PC-9 (cell line): ENCODE results near the gene ZFHX3. TPM values are rescaled to one million over a fixed set of nuclear protein-coding genes. Genes with fewer than 3 reads are reported as not detected.
"Not testable (repeated sequence)": the region's sequence is repeated elsewhere in the genome, so short reads cannot be mapped to it uniquely, and the experiment has no call there.

ENCODE experiments used
- BruUV-seq: library from RNA; stranded (reverse); fragments of 400-500 nt; replicated peaks from 2 replicates; lab custom pipeline; 2021; lab: Mats Ljungman, UMichigan
- CTCF ChIA-PET: fragments of 300-600 bp; sonication (Branson Sonifier 250); formaldehyde crosslinking; loops from one replicate; lab custom pipeline; 2022; ENCODE audit warnings: antibody characterized with exemption; lab: Charles Lee
- POLR2A ChIA-PET: fragments of 300-600 bp; sonication (Branson Sonifier 250); formaldehyde crosslinking; loops from one replicate; lab custom pipeline; 2022; ENCODE audit warnings: antibody characterized with exemption; ENCODE audit not compliant: unreplicated experiment; lab: Charles Lee
- DNase-seq, 2 experiments: peaks; one replicate each; pipeline versions ENCODE4 v3.0.0 to v3.0.0-alpha.2; 2015 to 2022; ENCODE audit warnings: mixed read lengths in 1 of 2
- H2AFZ ChIP-seq: fragments of 200-600 bp; sonication (generic); 2 replicates; pipeline ENCODE4 v1.8.1; 2017; ENCODE audit warnings: antibody characterized with exemption
- H3F3A ChIP-seq: fragments of 200-600 bp; sonication (generic); 2 replicates; pipeline ENCODE4 v1.8.1; 2017; ENCODE audit warnings: antibody characterized with exemption, mild to moderate bottlenecking, low read depth; ENCODE audit not compliant: insufficient read depth
- H3K27ac ChIP-seq: fragments of 200-600 bp; sonication (generic); 2 replicates; pipeline ENCODE4 v1.6.1; 2016; ENCODE audit warnings: mixed run types
- H3K27me3 ChIP-seq: fragments of 200-600 bp; sonication (generic); 2 replicates; pipeline ENCODE4 v1.6.1; 2016; ENCODE audit warnings: low read depth, mixed run types; ENCODE audit not compliant: insufficient read depth
- H3K36me3 ChIP-seq: fragments of 200-600 bp; sonication (generic); 2 replicates; pipeline ENCODE4 v1.6.1; 2016; ENCODE audit warnings: low read depth, mixed run types
- H3K4me1 ChIP-seq: fragments of 200-600 bp; sonication (generic); replicated peaks from 2 replicates; pipeline ENCODE4 v1.6.1; 2016; ENCODE audit warnings: mixed run types; ENCODE audit not compliant: insufficient read depth
- H3K4me2 ChIP-seq: fragments of 200-600 bp; sonication (generic); 2 replicates; pipeline ENCODE4 v1.6.1; 2017; ENCODE audit warnings: mixed run types
- H3K4me3 ChIP-seq: fragments of 200-600 bp; sonication (generic); 2 replicates; pipeline ENCODE4 v1.6.1; 2016; ENCODE audit warnings: mixed run types
- H3K79me2 ChIP-seq: fragments of 200-600 bp; sonication (generic); 2 replicates; pipeline ENCODE4 v1.6.1; 2017; ENCODE audit warnings: low read depth, mixed run types
- H3K9me2 ChIP-seq: fragments of 200-600 bp; sonication (generic); 2 replicates; pipeline ENCODE4 v1.8.1; 2017; ENCODE audit warnings: mild to moderate bottlenecking; ENCODE audit not compliant: insufficient read depth
- H3K9me3 ChIP-seq: fragments of 200-600 bp; sonication (generic); 2 replicates; pipeline ENCODE4 v1.8.1; 2016; ENCODE audit warnings: low read depth; ENCODE audit not compliant: insufficient read depth
- H4K20me1 ChIP-seq: fragments of 200-600 bp; sonication (generic); 2 replicates; pipeline ENCODE4 v1.8.1; 2017; ENCODE audit not compliant: insufficient read depth
- EZH2 ChIP-seq: fragments of 200-600 bp; sonication (generic); IDR thresholded peaks from 2 replicates; pipeline ENCODE4 v1.8.0; 2017; ENCODE audit warnings: antibody characterized with exemption, low read depth
- intact Hi-C: fragments of 100-400 bp; cut with micrococcal nuclease; formaldehyde crosslinking; loops from one replicate; pipeline ENCODE4 v1.10.0; 2022; ENCODE audit not compliant: unreplicated experiment
- total RNA-seq: library from RNA; stranded (reverse); gene quantifications from 2 replicates; pipeline ENCODE4 v1.2.3, GENCODE V29; 2021
- TF ChIP-seq, protein P1 (sequence below): fragments of 200-600 bp; sonication (generic); conservative IDR thresholded peaks from 2 replicates; pipeline ENCODE4 v1.6.1; 2017; ENCODE audit warnings: mixed run types, antibody characterized with exemption, mild to moderate bottlenecking, moderate library complexity

The ZFHX3 gene
- total RNA-seq, 1 experiment from 2014 or later = 23.1 TPM

GRCh38 chr16:72989579-72990551 lies 58.1 kb downstream of the ZFHX3 start:
- H3K79me2 ChIP-seq = peaks cover 90% of the 10 kb centered on the region
- peak overlapping the region; percentile 83 for H3K4me2 ChIP-seq
- H3K4me1 ChIP-seq = peaks cover 78% of the 10 kb centered on the region
- H4K20me1 ChIP-seq = no peaks in the 10 kb centered on the region
- H3K4me3 ChIP-seq = peak overlapping the region; percentile 46
- no peaks in the 10 kb centered on the region for H3K27me3 ChIP-seq
- TF ChIP-seq, protein P1, sequence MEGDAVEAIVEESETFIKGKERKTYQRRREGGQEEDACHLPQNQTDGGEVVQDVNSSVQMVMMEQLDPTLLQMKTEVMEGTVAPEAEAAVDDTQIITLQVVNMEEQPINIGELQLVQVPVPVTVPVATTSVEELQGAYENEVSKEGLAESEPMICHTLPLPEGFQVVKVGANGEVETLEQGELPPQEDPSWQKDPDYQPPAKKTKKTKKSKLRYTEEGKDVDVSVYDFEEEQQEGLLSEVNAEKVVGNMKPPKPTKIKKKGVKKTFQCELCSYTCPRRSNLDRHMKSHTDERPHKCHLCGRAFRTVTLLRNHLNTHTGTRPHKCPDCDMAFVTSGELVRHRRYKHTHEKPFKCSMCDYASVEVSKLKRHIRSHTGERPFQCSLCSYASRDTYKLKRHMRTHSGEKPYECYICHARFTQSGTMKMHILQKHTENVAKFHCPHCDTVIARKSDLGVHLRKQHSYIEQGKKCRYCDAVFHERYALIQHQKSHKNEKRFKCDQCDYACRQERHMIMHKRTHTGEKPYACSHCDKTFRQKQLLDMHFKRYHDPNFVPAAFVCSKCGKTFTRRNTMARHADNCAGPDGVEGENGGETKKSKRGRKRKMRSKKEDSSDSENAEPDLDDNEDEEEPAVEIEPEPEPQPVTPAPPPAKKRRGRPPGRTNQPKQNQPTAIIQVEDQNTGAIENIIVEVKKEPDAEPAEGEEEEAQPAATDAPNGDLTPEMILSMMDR = no peak
- no peak for TF ChIP-seq EZH2
- BruUV-seq = TSS peak; percentile 70
- POLR2A ChIA-PET = interaction anchor here (0.5 to 1.0 kb wide), 10 partner anchors 22 to 174 kb away, joined by 3 to 7 read pairs (median 4); no protein-coding TSS in a partner anchor
- intact Hi-C loops = loop anchor here (1.0 to 2.0 kb wide), 3 partner anchors 37 to 113 kb away; no protein-coding TSS in a partner anchor
- H3K36me3 ChIP-seq = no peaks in the 10 kb centered on the region
- DNase-seq = peak; percentile 84 to 98
- H2AFZ ChIP-seq = peak overlapping the region; percentile 53; the same call in 1 of the 2 replicates
- CTCF ChIA-PET = interaction anchor here (0.5 to 1.0 kb wide), 6 partner anchors 48 to 341 kb away, joined by 3 to 5 read pairs (median 4); no protein-coding TSS in a partner anchor
- peaks cover 46% of the 10 kb centered on the region for H3F3A ChIP-seq
- no peaks in the 10 kb centered on the region for H3K9me3 ChIP-seq
- H3K9me2 ChIP-seq = no peaks in the 10 kb centered on the region
- H3K27ac ChIP-seq = peak overlapping the region; percentile 99

- Histone ChIP-seq H3K4me2 (peak overlapping the region; percentile 83), H3K27ac (peak overlapping the region; percentile 99), H3K4me3 (peak overlapping the region; percentile 46; the same call in 1 of the 2 replicates), H3F3A (peaks cover 40% of the 10 kb centered on the region), H3K4me1 (peaks cover 71% of the 10 kb centered on the region), H3K79me2 (peaks cover 89% of the 10 kb centered on the region)
- CTCF ChIA-PET = interaction anchor here (0.5 to 1.0 kb wide), 2 partner anchors 68 to 114 kb away, joined by 4 to 5 read pairs; no protein-coding TSS in a partner anchor
- not testable (repeated sequence) for H3K9me3 ChIP-seq, H3K36me3 ChIP-seq, H4K20me1 ChIP-seq, H3K27me3 ChIP-seq, DNase-seq, BruUV-seq, H3K9me2 ChIP-seq, H2AFZ ChIP-seq
- intact Hi-C loops = loop anchor here (2.0 kb wide), 1 partner anchor 36 kb away; no protein-coding TSS in a partner anchor
- POLR2A ChIA-PET = interaction anchor here (0.7 kb wide), 2 partner anchors 54 to 59 kb away, joined by 4 to 5 read pairs; no protein-coding TSS in a partner anchor
Observed at GRCh38 chr16:72989203-72989578, 58.7 kb downstream of the ZFHX3 start.

DNA sequence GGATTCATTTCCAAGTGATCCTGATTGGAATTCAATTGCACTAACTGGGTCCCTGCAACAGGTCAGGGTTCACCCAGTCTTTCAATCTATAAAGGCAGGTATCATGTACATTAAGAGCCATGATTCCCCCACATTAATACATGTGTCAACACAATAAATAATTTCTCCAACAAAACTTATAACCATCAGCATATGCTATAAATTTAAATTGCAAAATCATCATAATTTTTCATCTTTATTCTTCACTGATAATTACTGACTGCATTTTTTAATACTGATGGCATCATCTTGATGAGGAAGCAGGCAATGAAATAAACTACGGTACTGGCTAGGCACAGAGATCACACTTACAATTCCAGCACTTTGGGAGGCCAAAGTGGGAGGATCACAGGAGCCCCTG lies 59.4 kb downstream of the ZFHX3 start:
- Histone ChIP-seq H3K27me3 (no peaks in the 10 kb centered on the region), H3K9me3 (no peaks in the 10 kb centered on the region), H4K20me1 (no peaks in the 10 kb centered on the region), H3F3A (peaks cover 40% of the 10 kb centered on the region), H3K79me2 (peaks cover 89% of the 10 kb centered on the region), H3K36me3 (no peaks in the 10 kb centered on the region), H3K4me2 (peak overlapping the region; percentile 83), H2AFZ (no peak overlapping the region), H3K27ac (peak overlapping the region; percentile 99), H3K9me2 (no peaks in the 10 kb centered on the region), H3K4me3 (no peak overlapping the region), H3K4me1 (peaks cover 68% of the 10 kb centered on the region)
- DNase-seq = no peak
- ChIA-PET POLR2A (no interaction called here), CTCF (no interaction called here)
- BruUV-seq = no TSS peak
- TF ChIP-seq EZH2 = no peak
- TF ChIP-seq, protein P1 = no peak
- intact Hi-C loops = loop anchor here (2.0 kb wide), 1 partner anchor 36 kb away; no protein-coding TSS in a partner anchor
